DOHH2 (cell line): ENCODE results near the gene RARA.

ENCODE experiments used
- EZH2phosphoT487 ChIP-seq: fragments of 200-600 bp; sonication (generic); IDR thresholded peaks from 2 replicates; pipeline ENCODE4 v1.6.1; 2017; ENCODE audit warnings: borderline replicate concordance, mild to moderate bottlenecking, antibody characterized with exemption, low read length, moderate library complexity, mixed read lengths
- TF ChIP-seq, protein P1 (sequence below): fragments of 200-600 bp; sonication (generic); IDR thresholded peaks from one replicate; pipeline ENCODE4 v1.5.1; 2014; ENCODE audit warnings: antibody characterized with exemption, mild to moderate bottlenecking, low read depth, low read length; ENCODE audit not compliant: poor library complexity, severe bottlenecking

DNA sequence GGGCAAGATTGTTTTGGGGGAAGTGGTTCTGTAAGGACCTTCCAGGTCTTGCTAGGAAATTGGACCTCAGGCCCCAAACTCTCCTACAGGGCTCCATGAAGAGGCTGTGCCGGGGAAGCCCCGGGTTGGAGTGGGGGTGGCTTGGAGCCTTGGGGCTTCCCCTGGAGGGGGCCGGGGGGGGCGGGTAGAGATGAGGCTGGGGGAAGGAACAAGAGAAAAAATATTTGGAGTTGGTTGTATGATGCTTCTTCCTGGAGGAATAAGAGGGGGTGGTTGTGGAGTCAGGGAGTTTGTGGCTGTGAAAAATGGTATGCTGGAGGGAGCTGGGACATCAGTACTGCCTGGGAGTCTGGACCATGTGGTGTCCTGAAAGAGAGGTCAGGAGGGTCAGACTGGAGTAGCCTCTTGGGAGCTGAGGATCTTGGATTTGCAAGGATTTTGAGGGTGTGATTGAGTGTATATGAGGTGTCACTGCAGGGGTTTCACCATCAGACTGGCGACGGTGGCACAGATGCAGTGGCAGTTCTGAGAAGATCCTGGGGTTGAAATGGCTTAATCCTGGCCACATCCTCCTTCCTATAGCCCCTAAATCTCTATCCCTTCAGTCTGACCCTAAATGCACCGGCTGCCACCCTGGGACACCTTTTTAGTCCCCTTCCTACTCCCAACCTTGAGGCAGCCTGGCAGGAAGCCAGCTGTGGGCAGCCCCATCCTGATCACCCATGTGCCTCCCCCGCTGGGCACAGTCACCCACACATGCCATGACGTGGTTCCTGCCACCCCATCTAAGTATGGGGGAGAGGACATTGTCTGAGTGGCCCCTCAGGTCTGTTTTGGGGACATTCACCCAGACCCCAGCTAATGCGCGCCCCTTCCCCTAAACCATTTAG, 10.9 kb downstream of the RARA start:
- TF ChIP-seq, protein P1, sequence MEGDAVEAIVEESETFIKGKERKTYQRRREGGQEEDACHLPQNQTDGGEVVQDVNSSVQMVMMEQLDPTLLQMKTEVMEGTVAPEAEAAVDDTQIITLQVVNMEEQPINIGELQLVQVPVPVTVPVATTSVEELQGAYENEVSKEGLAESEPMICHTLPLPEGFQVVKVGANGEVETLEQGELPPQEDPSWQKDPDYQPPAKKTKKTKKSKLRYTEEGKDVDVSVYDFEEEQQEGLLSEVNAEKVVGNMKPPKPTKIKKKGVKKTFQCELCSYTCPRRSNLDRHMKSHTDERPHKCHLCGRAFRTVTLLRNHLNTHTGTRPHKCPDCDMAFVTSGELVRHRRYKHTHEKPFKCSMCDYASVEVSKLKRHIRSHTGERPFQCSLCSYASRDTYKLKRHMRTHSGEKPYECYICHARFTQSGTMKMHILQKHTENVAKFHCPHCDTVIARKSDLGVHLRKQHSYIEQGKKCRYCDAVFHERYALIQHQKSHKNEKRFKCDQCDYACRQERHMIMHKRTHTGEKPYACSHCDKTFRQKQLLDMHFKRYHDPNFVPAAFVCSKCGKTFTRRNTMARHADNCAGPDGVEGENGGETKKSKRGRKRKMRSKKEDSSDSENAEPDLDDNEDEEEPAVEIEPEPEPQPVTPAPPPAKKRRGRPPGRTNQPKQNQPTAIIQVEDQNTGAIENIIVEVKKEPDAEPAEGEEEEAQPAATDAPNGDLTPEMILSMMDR, result no peak
- TF ChIP-seq EZH2phosphoT487, result no peak
